GM21423 (cell line): ENCODE results near the gene GGA2.
"Not testable (repeated sequence)": the region's sequence is repeated elsewhere in the genome, so short reads cannot be mapped to it uniquely, and the experiment has no call there.

ENCODE experiments used
- ATAC-seq: cut with Tn5 transposase; IDR thresholded peaks from one replicate; pipeline ENCODE4 v1.9.1; 2021; ENCODE audit warnings: mild to moderate bottlenecking, moderate library complexity; ENCODE audit not compliant: unreplicated experiment

The GGA2 gene

DNA sequence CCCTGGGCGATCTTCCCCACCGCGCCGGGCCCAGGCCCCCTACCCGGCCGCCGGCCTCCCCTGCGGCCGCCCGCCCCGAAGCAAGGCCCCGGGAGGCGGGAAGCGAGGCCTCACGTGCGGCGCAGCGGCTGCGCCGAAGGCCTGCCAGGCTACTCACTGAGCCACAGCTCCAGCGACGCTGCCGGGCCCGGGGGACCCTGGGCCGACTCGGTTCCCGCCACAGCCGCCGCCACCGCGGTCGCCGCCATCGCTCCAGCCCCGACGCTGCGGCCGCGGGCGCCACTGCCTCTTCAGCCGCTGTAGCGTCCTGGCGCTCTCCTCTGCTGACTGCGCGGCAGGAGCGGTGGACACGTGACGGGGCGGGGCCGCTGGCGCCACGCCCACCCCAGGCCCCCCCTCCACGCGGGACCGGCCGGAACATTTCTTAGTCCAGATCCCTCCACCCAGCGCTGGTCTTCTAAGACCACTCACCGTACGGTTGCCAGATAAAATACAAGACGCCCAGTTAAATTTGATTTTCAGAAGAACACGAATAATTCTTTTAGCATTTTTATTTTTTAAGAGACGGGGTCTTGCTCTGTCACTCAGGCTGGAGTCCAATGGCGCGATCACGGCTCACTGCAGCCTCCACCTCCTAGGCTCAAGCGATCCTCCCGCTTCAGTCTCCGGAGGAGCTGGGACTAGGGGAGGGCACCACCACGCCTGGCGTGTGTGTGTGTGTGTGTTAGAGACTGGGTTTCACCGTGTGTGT is at the start of gene GGA2:
TSS of gene GGA2 (minus strand) at position 331 of the 751 bp plus-strand sequence. CDS start at position 248, 83 bp downstream.
- ATAC-seq: peak; percentile 68

DNA sequence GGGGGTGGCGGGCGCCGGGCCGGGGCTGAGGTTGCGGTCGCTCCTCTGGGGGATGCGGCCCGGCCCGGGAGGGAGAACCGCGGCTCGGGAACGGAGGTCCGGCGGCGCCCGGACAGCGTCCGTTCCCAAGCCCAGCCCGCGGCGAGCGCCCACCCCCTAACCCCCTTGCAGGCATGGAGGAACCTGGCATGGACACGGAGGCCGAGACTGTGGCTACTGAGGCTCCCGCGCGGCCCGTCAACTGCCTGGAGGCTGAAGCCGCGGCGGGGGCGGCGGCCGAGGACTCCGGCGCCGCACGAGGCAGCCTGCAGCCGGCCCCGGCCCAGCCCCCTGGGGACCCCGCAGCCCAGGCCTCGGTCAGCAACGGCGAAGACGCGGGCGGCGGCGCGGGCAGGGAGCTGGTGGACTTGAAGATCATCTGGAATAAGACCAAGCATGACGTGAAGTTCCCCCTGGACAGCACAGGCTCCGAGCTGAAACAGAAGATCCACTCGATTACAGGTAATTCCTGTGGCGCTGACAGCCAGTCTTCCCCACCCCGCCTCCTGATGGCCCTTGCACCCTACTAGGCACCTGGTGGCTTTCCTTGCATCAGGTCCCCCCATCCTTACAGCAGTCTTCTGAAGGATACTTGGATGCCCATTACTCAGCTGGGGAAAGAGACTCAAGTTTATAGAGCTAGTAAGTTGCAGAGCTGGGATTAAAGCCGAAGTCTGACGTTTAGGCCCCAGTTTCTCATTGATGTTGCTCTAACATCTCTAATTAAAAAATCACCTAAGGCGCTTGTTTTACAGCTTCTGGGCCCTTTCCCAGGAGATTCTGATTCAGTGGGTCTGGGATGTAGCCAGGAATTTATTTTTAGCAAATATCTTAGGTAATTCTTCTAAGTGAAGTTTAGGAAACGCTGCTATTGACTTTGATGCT is 47.7 kb upstream of the GGA2 start:
- ATAC-seq: peak; percentile 2

DNA sequence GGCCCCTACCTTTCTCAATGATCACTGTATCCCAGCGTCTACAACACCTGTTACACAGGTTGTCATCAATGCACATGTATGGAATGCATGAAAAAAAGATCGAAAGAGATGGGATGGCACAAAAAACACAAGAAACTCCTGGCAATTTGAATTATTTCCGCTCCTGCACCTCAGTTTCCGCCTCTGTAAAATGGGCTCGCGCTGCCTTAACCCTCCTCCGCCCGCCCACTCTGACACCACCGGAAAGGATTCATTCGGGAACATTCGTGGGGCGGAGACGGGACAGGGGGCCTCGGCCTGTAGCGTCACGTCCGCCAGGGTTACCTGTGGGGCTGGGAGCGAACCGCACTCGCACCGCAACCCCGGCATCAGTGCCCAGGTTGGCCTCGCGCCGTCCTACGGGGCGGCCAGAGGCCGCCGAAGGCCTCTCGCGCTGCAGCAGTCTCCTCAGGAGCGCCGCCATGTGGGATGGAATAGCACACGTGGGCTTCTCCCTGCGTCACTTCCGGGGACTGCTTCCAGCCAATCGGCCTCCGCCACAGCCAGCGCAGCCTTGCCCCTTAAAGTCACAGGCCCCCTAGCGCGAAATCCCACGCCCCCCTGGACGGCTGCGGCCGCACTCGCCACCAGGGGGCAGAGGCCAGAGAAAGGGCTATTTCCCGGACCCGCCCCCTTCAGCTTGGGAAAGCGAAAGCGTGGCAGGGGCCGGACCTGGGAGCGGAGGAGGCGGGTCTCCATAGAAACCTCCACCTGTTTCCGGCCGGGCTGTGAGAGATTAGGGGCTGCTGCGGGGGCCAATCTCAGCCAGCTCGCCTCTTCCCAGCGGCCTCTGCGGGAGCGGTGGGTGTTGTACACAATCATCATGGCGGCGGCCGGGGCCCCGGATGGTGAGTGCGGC is 46.8 kb upstream of the GGA2 start, which contains the start of the genes EARS2 and UBFD1:
TSS of gene EARS2 (minus strand) at position 470 of the 898 bp plus-strand sequence. CDS start at position 463, 7 bp downstream.
TSS of gene UBFD1 (plus strand) at position 847 of the 898 bp plus-strand sequence. CDS start at position 863, 16 bp downstream.
- peak; percentile 89 for ATAC-seq

DNA sequence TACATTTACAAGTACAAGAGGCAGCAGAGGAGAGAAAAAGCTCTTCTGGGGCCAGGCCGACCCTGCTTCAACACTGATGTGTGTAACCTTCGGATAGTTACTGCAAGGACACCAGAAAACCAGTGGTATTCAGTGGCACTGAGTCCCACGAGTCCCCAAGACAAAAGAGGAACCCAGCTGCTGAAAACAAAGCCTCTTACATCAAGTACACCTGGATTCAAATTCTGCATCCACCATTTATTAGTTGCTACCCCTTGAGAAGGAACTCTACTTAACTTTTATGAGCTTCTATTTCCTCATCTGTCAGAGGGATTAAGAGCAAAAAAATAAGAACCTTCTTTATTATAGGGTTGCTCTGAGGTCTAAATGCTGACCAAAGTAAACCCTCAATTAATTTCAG is 44.2 kb upstream of the GGA2 start:
- no peak for ATAC-seq

DNA sequence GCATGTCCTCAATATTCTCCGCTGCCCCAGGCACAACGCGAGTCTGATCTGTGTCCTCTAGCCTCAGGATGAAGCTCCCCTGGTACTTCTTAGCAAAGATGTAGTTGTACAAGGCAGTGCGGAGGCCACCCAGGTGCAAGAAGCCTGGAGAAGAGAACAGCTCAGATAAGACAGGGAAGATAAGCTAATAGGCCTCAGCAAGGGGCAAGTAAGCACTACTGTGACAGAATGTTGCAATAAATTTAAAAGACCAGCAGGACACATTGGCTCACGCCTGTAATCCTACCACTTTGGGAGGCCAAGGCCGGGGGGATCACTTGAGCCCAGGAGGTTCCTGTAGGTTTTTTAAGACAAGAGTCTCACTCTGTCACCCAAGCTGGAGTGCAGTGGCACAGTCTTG is 41.9 kb upstream of the GGA2 start:
- no peak for ATAC-seq

- no peak for ATAC-seq
Observed at GRCh38 chr16:23549938-23550337, 39.6 kb upstream of the GGA2 start.

DNA sequence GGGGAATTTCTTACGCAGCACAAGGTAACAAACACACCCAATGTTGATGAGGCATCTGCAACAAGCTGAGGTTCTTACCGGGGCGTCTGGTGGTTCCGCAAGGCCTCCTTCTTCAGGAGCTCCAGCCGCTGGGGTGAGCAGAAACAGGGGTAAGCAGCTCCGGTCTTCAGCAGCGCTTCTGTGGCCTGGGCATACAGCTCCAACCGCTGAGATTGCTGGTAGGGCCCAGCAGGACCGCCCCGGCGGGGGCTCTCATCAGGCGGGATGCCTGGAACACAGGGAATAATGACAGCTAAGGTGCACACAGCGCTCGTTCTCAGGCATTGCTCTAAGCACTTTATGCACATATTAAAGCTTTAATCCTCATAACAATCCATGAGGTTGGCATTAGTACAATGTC is 34.1 kb upstream of the GGA2 start:
- ATAC-seq: no peak

GRCh38 chr16:23540817-23541178 is 30.5 kb upstream of the GGA2 start:
- not testable (repeated sequence) for ATAC-seq

- ATAC-seq: no peak
Observed at GRCh38 chr16:23539984-23540816, 29.9 kb upstream of the GGA2 start.

DNA sequence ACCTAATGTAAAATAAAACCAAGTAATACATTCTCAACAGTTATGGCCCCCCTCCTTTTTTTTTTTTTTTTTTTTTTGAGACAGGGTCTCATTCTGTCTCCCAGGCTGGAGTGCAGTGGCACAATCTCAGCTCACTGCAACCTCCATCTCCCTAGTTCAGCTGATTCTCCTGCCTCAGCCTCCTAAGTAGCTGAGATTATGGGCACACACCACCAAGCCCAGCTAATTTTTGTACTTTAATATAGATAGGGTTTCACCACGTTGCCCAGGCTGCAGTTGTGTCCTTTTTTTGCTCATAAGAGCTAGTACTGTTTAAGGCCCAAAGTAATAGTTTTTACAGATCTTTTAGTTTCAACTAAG is 28.6 kb upstream of the GGA2 start:
- ATAC-seq: no peak

DNA sequence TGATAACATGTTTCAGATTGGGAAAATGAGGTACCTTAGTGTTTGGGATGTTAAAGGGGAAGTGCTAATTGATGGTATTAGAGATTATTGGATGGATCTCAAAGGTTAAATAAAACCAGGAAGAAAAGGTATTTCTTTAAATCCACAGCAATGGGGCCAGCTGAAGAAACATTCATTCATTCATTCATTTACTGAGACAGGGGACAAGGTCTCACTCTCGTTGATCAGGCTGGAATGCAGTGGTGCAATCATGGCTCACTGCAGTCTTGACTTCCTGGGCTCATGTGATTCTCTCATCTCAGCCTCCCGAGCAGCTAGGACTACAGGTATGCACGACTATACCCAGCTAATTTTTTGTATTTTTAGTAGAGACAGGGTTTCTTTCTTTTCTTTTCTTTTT is 27.1 kb upstream of the GGA2 start:
- ATAC-seq: no peak

GRCh38 chr16:23535901-23536300 is 25.6 kb upstream of the GGA2 start:
- no peak for ATAC-seq

DNA sequence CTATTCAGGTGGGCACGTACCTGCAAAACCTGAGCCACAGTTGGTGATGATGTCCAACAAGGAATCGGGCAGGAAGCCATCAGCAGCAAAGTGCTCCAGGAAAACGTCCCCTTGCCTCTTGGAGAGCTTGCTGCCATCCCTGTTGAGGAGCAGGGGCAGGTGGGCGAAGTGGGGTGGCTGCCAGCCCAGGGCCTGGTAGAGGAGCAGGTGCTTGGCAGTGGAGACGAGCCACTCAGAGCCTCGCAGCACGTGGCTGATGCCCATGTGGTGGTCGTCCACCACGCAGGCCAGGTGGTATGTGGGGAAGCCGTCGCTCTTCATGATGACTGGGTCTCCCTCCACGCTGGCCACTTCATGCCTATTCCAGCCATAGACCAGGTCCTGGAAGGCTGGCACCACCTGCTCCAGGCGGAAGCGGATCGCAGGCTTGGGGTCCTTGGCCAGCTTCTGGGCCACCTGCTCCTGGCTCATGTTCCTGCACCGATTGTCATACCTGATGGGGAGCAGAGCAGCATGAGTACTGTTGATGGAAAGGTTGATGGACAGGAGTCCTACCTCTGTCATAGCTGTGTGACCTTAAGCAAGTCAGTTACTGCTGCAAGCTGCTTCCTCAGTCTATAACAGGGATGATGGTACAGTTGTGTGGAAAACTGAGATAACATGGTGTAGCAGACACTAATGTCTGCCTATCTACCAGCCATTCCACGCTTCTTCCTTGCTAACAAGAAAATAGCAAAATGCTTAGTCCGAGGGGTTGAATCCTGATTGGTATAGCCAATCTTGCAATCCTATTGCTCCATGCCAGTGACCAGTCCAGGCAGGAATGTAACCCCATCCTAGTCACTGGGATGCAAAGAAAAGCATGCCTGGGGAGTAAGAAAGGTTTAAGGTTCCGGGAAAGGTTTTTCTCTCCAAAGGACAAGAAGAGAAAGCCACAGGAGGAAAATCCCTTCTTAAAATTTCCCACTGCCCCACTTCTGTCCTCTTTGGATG is 24.9 kb upstream of the GGA2 start:
- ATAC-seq: no peak

DNA sequence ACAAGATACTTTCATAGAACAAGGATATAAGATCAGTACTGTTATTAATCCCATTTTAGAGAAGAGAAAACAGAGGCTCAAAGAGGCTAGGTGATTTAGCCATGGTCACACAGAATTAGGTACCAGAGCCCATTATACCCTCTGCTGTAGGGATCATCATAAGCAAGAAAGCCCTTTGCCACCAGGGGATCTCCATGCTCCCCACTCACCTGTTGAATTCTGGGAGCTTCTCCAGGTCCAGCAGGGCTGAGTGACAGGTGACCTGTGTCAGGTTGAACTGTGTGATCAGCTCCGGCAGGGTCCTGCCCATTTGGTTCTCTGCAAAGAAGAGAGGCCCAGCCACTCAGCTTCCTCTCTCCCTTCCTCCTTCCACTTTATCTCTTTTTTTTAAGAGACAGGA is 22.2 kb upstream of the GGA2 start:
- no peak for ATAC-seq

DNA sequence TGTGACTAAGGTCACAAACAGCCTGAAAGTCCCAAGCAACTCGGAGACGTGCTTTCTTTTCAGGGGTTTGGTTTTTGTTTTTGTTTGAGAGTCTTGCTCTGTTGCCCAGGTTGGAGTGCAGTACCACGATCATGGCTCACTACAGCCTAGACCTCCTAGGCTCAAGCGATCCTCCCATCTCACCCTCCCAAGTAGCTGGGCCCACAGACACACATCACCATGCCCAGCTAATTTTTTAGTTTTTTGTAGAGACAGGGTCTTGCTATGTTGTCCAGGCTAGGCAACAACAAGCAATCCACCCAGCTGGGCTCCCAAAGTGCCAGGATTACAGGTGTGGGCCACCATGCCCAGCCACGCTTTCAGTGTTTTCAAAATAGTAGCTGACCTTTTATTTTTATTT is 19.8 kb upstream of the GGA2 start:
- no peak for ATAC-seq

- ATAC-seq: no peak
Observed at GRCh38 chr16:23528644-23529310, 18.5 kb upstream of the GGA2 start.

DNA sequence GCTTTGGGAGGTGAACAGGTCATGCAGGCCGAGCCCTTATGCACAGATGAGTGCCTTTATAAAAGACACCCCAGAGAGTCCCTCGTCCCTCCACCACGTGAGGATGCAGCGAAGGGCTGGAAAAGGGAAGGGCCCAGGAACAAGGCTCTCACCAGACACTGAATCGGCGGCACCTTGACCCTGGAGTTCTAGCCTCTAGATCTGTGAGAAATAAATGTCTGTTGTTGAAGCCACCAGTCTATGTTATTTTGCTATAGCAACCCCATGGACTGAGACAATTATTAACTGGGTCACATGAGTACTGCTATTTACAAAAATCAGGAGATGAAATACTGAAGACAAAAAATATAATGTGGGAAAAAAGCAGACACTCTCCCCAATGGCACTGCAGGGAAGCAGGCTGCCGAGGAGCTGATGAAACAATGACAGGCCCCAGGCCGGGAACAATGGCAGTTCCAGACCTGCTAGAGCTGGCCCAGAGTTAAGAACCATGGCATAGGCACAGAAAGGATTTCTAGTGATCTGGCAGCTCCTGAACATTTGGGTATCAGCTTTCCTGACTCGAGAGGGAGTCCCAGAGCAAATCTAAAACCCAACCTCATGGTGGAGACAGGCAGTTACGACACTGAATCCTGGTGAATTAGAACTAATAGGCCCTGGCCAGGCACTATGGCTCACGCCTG is 17.8 kb upstream of the GGA2 start:
- ATAC-seq: no peak

GRCh38 chr16:23524886-23525285 is 14.6 kb upstream of the GGA2 start:
- no peak for ATAC-seq
